ACC112 (cell line): Measurements from ENCODE around the gene HOXD10.

Experiments
- H2AFZ ChIP-seq: fragments of 200-600 bp; sonication (generic); one replicate; pipeline ENCODE4 v1.6.0; 2017; ENCODE audit warnings: antibody characterized with exemption, low read length; ENCODE audit not compliant: unreplicated experiment
- H3K27ac ChIP-seq: fragments of 200-600 bp; sonication (generic); 2 replicates; pipeline ENCODE4 v1.5.1; 2014; ENCODE audit warnings: low read depth, mild to moderate bottlenecking, antibody characterized with exemption, low read length, moderate library complexity
- H3K27me3 ChIP-seq: fragments of 200-600 bp; sonication (generic); 2 replicates; pipeline ENCODE4 v1.6.1; 2014; ENCODE audit warnings: mild to moderate bottlenecking, antibody characterized with exemption, low read length, moderate library complexity, mixed read lengths; ENCODE audit not compliant: insufficient read depth
- H3K36me3 ChIP-seq: fragments of 200-600 bp; sonication (generic); 2 replicates; pipeline ENCODE4 v1.6.1; 2016; ENCODE audit warnings: mild to moderate bottlenecking, antibody characterized with exemption, low read length, moderate library complexity, mixed read lengths; ENCODE audit not compliant: insufficient read depth
- H3K4me1 ChIP-seq: fragments of 200-600 bp; sonication (generic); one replicate; pipeline ENCODE4 v1.6.1; 2016; ENCODE audit warnings: low read length, mixed read lengths; ENCODE audit not compliant: insufficient read depth, unreplicated experiment, control insufficient read depth
- H3K4me3 ChIP-seq: fragments of 200-600 bp; sonication (generic); 2 replicates; pipeline ENCODE4 v1.5.1; 2014; ENCODE audit warnings: mild to moderate bottlenecking, low read depth, low read length
- H3K79me2 ChIP-seq: fragments of 200-600 bp; sonication (generic); one replicate; pipeline ENCODE4 v1.6.0; 2016; ENCODE audit warnings: low read length; ENCODE audit not compliant: control insufficient read depth, unreplicated experiment, insufficient read depth

The HOXD10 gene

GRCh38 chr2:176165370-176166050, 48.9 kb downstream of the HOXD10 start:
- H3K36me3 ChIP-seq, result no peaks in the 10 kb centered on the region
- H3K27ac ChIP-seq, result no peak overlapping the region
- peaks cover 7% of the 10 kb centered on the region for H3K4me1 ChIP-seq
- no peak overlapping the region for H3K4me3 ChIP-seq
- no peaks in the 10 kb centered on the region for H3K27me3 ChIP-seq
- H3K79me2 ChIP-seq, result no peaks in the 10 kb centered on the region
- no peak overlapping the region for H2AFZ ChIP-seq

- Histone ChIP-seq H2AFZ (no peak overlapping the region), H3K79me2 (no peaks in the 10 kb centered on the region), H3K27me3 (no peaks in the 10 kb centered on the region)
These were observed 49.7 kb downstream of the HOXD10 start for GRCh38 chr2:176166272-176166671.

DNA sequence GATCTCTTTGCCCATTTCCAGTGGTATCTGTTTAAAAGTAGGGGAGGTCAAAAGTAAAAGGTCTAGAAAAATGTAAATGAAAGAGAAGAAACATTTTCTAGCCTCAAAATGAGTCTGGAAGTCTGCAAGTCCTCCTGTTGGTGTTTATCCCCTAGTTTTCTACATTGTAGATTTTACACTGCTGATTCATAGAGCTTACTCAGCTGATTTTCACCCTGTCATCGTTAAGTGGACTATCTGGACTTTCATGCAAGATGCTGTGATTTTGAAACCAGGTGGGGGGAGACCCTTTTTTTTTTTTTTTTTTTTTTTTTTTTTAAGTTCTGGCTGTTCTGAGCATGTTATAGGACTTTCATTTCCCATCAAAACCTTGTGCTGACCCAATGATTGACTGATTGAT, 50.8 kb downstream of the HOXD10 start:
- Histone ChIP-seq H3K36me3 (no peaks in the 10 kb centered on the region), H2AFZ (no peak overlapping the region), H3K4me3 (no peak overlapping the region), H3K27ac (no peak overlapping the region), H3K27me3 (no peaks in the 10 kb centered on the region), H3K79me2 (no peaks in the 10 kb centered on the region), H3K4me1 (no peaks in the 10 kb centered on the region)

More at GRCh38 chr2:176166272-176166671, 49.7 kb downstream of the HOXD10 start:
- Histone ChIP-seq H3K4me1 (peaks cover 6% of the 10 kb centered on the region), H3K27ac (no peak overlapping the region), H3K4me3 (no peak overlapping the region), H3K36me3 (no peaks in the 10 kb centered on the region)

GRCh38 chr2:176169181-176169580, 52.6 kb downstream of the HOXD10 start:
- Histone ChIP-seq H2AFZ (no peak overlapping the region), H3K79me2 (no peaks in the 10 kb centered on the region), H3K27ac (no peak overlapping the region), H3K27me3 (no peaks in the 10 kb centered on the region), H3K4me1 (no peaks in the 10 kb centered on the region), H3K4me3 (no peak overlapping the region), H3K36me3 (no peaks in the 10 kb centered on the region)
